IMR-90 (cell line): Measurements from ENCODE around the gene UGT2A2. TPM values are rescaled to one million over a fixed set of nuclear protein-coding genes. Genes with fewer than 3 reads are reported as not detected.

Experiments used
- ATAC-seq: fragments of 200-7000 bp; cut with Tn5 transposase; 2 replicates; pipeline ENCODE4 v1.9.1; 2020; ENCODE audit warnings: low read depth, mild to moderate bottlenecking, moderate library complexity
- BruUV-seq: library from RNA; stranded (reverse); fragments of 400-500 nt; replicated peaks from 2 replicates; lab custom pipeline; 2021; lab: Mats Ljungman, UMichigan
- CTCF ChIA-PET: fragments of 300-600 bp; formaldehyde crosslinking; extraction: SDS; loops from one replicate; lab custom pipeline; 2021; ENCODE audit warnings: antibody characterized with exemption; lab: Yijun Ruan, JAX
- POLR2A ChIA-PET: fragments of 300-600 bp; sonication (Branson Sonifier 250); formaldehyde crosslinking; loops from one replicate; lab custom pipeline; 2022; ENCODE audit warnings: antibody characterized with exemption; ENCODE audit not compliant: unreplicated experiment; lab: Charles Lee
- DNase-seq: peaks from one replicate; pipeline ENCODE4 v3.0.0; 2013
- H2AFZ ChIP-seq: replicated peaks from 2 replicates; pipeline ENCODE3; 2013; ENCODE audit warnings: low read length, mild to moderate bottlenecking; ENCODE audit not compliant: poor library complexity
- H2AK5ac ChIP-seq: 2 replicates; pipeline ENCODE4 v1.6.1; 2013; ENCODE audit warnings: low read depth, low read length, inconsistent platforms
- H2AK9ac ChIP-seq: replicated peaks from 2 replicates; pipeline ENCODE3; 2013; ENCODE audit warnings: mild to moderate bottlenecking, low read depth, low read length, moderate library complexity; ENCODE audit not compliant: poor library complexity
- H2BK120ac ChIP-seq: 2 replicates; pipeline ENCODE4 v1.6.1; 2013; ENCODE audit warnings: low read depth, low read length, inconsistent platforms
- H2BK15ac ChIP-seq: 3 replicates; pipeline ENCODE4 v1.6.1; 2013; ENCODE audit warnings: low read depth, low read length, inconsistent platforms
- H2BK20ac ChIP-seq: 2 replicates; pipeline ENCODE4 v1.6.1; 2013; ENCODE audit warnings: low read depth, mild to moderate bottlenecking, inconsistent platforms, low read length, moderate library complexity
- H2BK5ac ChIP-seq: 2 replicates; pipeline ENCODE4 v1.6.1; 2013; ENCODE audit warnings: mild to moderate bottlenecking, low read depth, low read length, inconsistent platforms; ENCODE audit not compliant: poor library complexity, severe bottlenecking
- H3K14ac ChIP-seq: replicated peaks from 2 replicates; pipeline ENCODE4 v1.6.1; 2013; ENCODE audit warnings: low read depth, low read length, inconsistent platforms
- H3K18ac ChIP-seq: 2 replicates; pipeline ENCODE4 v1.6.1; 2013; ENCODE audit warnings: low read depth, low read length, control low read depth
- H3K23ac ChIP-seq: 2 replicates; pipeline ENCODE4 v1.6.1; 2013; ENCODE audit warnings: low read depth, low read length, inconsistent platforms
- H3K27ac ChIP-seq: 2 replicates; pipeline ENCODE4 v1.5.1; 2013; ENCODE audit warnings: mild to moderate bottlenecking, control low read depth, low read length; ENCODE audit not compliant: insufficient read depth
- H3K27me3 ChIP-seq: 2 replicates; pipeline ENCODE4 v1.6.1; 2013; ENCODE audit warnings: low read length; ENCODE audit not compliant: control insufficient read depth, insufficient read depth
- H3K36me3 ChIP-seq: 2 replicates; pipeline ENCODE4 v1.6.1; 2013; ENCODE audit warnings: low read length, mixed read lengths; ENCODE audit not compliant: control insufficient read depth, insufficient read depth
- H3K4ac ChIP-seq: 2 replicates; pipeline ENCODE4 v1.6.1; 2013; ENCODE audit warnings: low read depth, low read length, inconsistent platforms
- H3K4me1 ChIP-seq: 2 replicates; pipeline ENCODE4 v1.6.1; 2013; ENCODE audit warnings: low read length, mixed read lengths; ENCODE audit not compliant: control insufficient read depth, insufficient read depth
- H3K4me2 ChIP-seq: 2 replicates; pipeline ENCODE4 v1.6.1; 2013; ENCODE audit warnings: low read depth, mild to moderate bottlenecking, control low read depth, low read length, moderate library complexity
- H3K4me3 ChIP-seq: 2 replicates; pipeline ENCODE4 v1.5.1; 2013; ENCODE audit warnings: low read depth, mild to moderate bottlenecking, control low read depth, low read length, moderate library complexity; ENCODE audit not compliant: insufficient read depth
- H3K56ac ChIP-seq: 2 replicates; pipeline ENCODE4 v1.6.1; 2013; ENCODE audit warnings: low read length, inconsistent platforms; ENCODE audit not compliant: insufficient read depth; ENCODE audit errors: extremely low read depth
- H3K79me1 ChIP-seq, 2 experiments: 2 replicates each; pipeline ENCODE4 v1.6.1; 2013; ENCODE audit warnings: low read length in 2 of 2, inconsistent platforms in 1 of 2, low read depth in 1 of 2
- H3K9ac ChIP-seq: 2 replicates; pipeline ENCODE4 v1.6.1; 2013; ENCODE audit warnings: low read depth, low read length, control low read depth
- H3K9me1 ChIP-seq: 2 replicates; pipeline ENCODE4 v1.6.1; 2013; ENCODE audit warnings: low read length, inconsistent platforms; ENCODE audit not compliant: insufficient read depth
- H3K9me3 ChIP-seq: 2 replicates; pipeline ENCODE4 v1.6.1; 2013; ENCODE audit warnings: low read length; ENCODE audit not compliant: control insufficient read depth, insufficient read depth
- H4K20me1 ChIP-seq: 2 replicates; pipeline ENCODE4 v1.6.1; 2013; ENCODE audit warnings: low read length, inconsistent platforms; ENCODE audit not compliant: insufficient read depth
- H4K5ac ChIP-seq: 2 replicates; pipeline ENCODE4 v1.6.1; 2013; ENCODE audit warnings: mild to moderate bottlenecking, low read depth, low read length, control low read depth
- H4K8ac ChIP-seq, 2 experiments: 2 replicates each; pipeline ENCODE4 v1.6.1; 2013; ENCODE audit warnings: low read depth in 2 of 2, low read length in 2 of 2, control low read depth in 1 of 2, inconsistent platforms in 1 of 2
- H4K91ac ChIP-seq: 2 replicates; pipeline ENCODE4 v1.6.1; 2013; ENCODE audit warnings: low read depth, low read length, inconsistent platforms; ENCODE audit not compliant: insufficient read depth
- BHLHE40 ChIP-seq: fragments of 150-350 bp; IDR thresholded peaks from 2 replicates; pipeline ENCODE4 v1.6.1; 2016; ENCODE audit warnings: mild to moderate bottlenecking, low read depth, low read length
- CEBPB ChIP-seq: IDR thresholded peaks from 2 replicates; pipeline ENCODE4 v1.6.1; 2012; ENCODE audit warnings: low read depth, low read length, improper control_type of control experiment
- CTCF ChIP-seq: conservative IDR thresholded peaks from 2 replicates; pipeline ENCODE4 v1.5.1; 2012; ENCODE audit warnings: mild to moderate bottlenecking, low read depth, low read length, improper control_type of control experiment
- FOS ChIP-seq: fragments of 150-350 bp; IDR thresholded peaks from 2 replicates; pipeline ENCODE4 v1.6.1; 2016; ENCODE audit warnings: low read depth, low read length
- MAZ ChIP-seq: IDR thresholded peaks from 2 replicates; pipeline ENCODE4 v1.6.1; 2012; ENCODE audit warnings: low read depth, mild to moderate bottlenecking, low read length, improper control_type of control experiment, moderate library complexity, borderline replicate concordance
- MXI1 ChIP-seq: IDR thresholded peaks from 2 replicates; pipeline ENCODE4 v1.6.1; 2012; ENCODE audit warnings: low read depth, mild to moderate bottlenecking, low read length, moderate library complexity, borderline replicate concordance
- NFE2L2 ChIP-seq: fragments of 150-350 bp; IDR thresholded peaks from 2 replicates; pipeline ENCODE4 v1.6.1; 2016; ENCODE audit warnings: low read depth, mild to moderate bottlenecking, low read length
- RAD21 ChIP-seq: IDR thresholded peaks from 2 replicates; pipeline ENCODE4 v1.6.1; 2012; ENCODE audit warnings: low read length, improper control_type of control experiment
- RCOR1 ChIP-seq: IDR thresholded peaks from 2 replicates; pipeline ENCODE4 v1.6.1; 2012; ENCODE audit warnings: mild to moderate bottlenecking, low read length, improper control_type of control experiment; ENCODE audit not compliant: insufficient replicate concordance
- RFX5 ChIP-seq: IDR thresholded peaks from 2 replicates; pipeline ENCODE4 v1.8.0; 2012; ENCODE audit warnings: low read depth, mild to moderate bottlenecking, low read length, moderate library complexity
- SMC3 ChIP-seq: fragments of 150-350 bp; IDR thresholded peaks from 2 replicates; pipeline ENCODE4 v1.6.1; 2016; ENCODE audit warnings: low read depth, mild to moderate bottlenecking, antibody characterized with exemption, low read length, moderate library complexity
- USF2 ChIP-seq: fragments of 150-350 bp; IDR thresholded peaks from 2 replicates; pipeline ENCODE4 v1.6.1; 2017; ENCODE audit warnings: mild to moderate bottlenecking, antibody characterized with exemption, low read length, low read depth
- WGBS, 2 experiments: methylation state at CpG; one replicate each; pipeline versions ENCODE4 v1.1.5 to v1.1.7; 2013; ENCODE audit warnings: missing lambda C conversion rate in 2 of 2; ENCODE audit not compliant: insufficient read length in 1 of 2; ENCODE audit errors: extremely low coverage in 2 of 2; 5-methylcytosine and 5-hydroxymethylcytosine counted together
- dilution Hi-C: fragments of 300-500 bp; cut with HindIII; formaldehyde crosslinking; loops from one replicate; pipeline ENCODE4 v1.14.3; 2018; ENCODE audit warnings: low sequenced_read_pairs; ENCODE audit not compliant: unreplicated experiment
- in situ Hi-C: fragments of 300-500 bp; cut with MboI; formaldehyde crosslinking; loops from 3 replicates; pipeline ENCODE4 v1.14.3; 2019; ENCODE audit warnings: low sequenced_read_pairs, inconsistent platforms, mixed read lengths
- intact Hi-C: fragments of 100-400 bp; cut with micrococcal nuclease; formaldehyde crosslinking; loops from 2 replicates; pipeline ENCODE4 v1.10.0; 2022
- polyA plus RNA-seq, 3 experiments: library from polyadenylated mRNA; depleted of rRNA; stranded (reverse); fragments of >200 nt; gene quantifications; 2 replicates each; pipeline ENCODE4 v1.2.3, GENCODE V29; 2012; ENCODE audit warnings: low replicate concordance in 1 of 3
- total RNA-seq: library from RNA; depleted of rRNA; stranded (reverse); fragments of >200 nt; gene quantifications from 2 replicates; pipeline ENCODE4 v1.2.3, GENCODE V29; 2012
- TF ChIP-seq, protein P1 (sequence below): fragments of 150-350 bp; IDR thresholded peaks from 2 replicates; pipeline ENCODE4 v1.6.1; 2016; ENCODE audit warnings: low read depth, mild to moderate bottlenecking, low read length, moderate library complexity, borderline replicate concordance

UGT2A2 gene
- total and polyA plus RNA-seq, 2 of the 4 experiments (the other 2 are of a cell fraction), result not detected

GRCh38 chr4:69642961-69643360 is 3.5 kb upstream of the UGT2A2 start:
- H3K56ac ChIP-seq, result no peak overlapping the region
- no peak overlapping the region for H3K23ac ChIP-seq
- in situ Hi-C loops (no loop called here), intact Hi-C loops (no loop called here), dilution Hi-C loops (no loop called here)
- no peak overlapping the region for H3K14ac ChIP-seq
- H3K9ac ChIP-seq, result no peak overlapping the region
- no peak overlapping the region for H4K5ac ChIP-seq
- H2BK20ac ChIP-seq, result no peak overlapping the region
- no peak overlapping the region for H3K18ac ChIP-seq
- no peak overlapping the region for H2BK120ac ChIP-seq
- ChIA-PET POLR2A (no interaction called here), CTCF (no interaction called here)
- H2AK9ac ChIP-seq, result no peak overlapping the region
- H3K27ac ChIP-seq, result no peak overlapping the region
- no peak overlapping the region for H3K4ac ChIP-seq
- H3K79me1 ChIP-seq, result no peaks in the 10 kb centered on the region
- H3K9me3 ChIP-seq, result no peaks in the 10 kb centered on the region
- H3K9me1 ChIP-seq, result no peaks in the 10 kb centered on the region
- TF ChIP-seq RAD21 (no peak), RFX5 (no peak), NFE2L2 (no peak), CEBPB (no peak), USF2 (no peak), RCOR1 (no peak), SMC3 (no peak), FOS (no peak), CTCF (no peak), BHLHE40 (no peak), MAZ (no peak), MXI1 (no peak)
- TF ChIP-seq, protein P1, sequence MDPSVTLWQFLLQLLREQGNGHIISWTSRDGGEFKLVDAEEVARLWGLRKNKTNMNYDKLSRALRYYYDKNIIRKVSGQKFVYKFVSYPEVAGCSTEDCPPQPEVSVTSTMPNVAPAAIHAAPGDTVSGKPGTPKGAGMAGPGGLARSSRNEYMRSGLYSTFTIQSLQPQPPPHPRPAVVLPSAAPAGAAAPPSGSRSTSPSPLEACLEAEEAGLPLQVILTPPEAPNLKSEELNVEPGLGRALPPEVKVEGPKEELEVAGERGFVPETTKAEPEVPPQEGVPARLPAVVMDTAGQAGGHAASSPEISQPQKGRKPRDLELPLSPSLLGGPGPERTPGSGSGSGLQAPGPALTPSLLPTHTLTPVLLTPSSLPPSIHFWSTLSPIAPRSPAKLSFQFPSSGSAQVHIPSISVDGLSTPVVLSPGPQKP, result no peak
- no peak overlapping the region for H2AFZ ChIP-seq
- H2AK5ac ChIP-seq, result no peak overlapping the region
- H4K91ac ChIP-seq, result no peak overlapping the region
- H3K4me2 ChIP-seq, result no peak overlapping the region
- no peaks in the 10 kb centered on the region for H3K36me3 ChIP-seq
- no peak overlapping the region for H2BK15ac ChIP-seq
- BruUV-seq, result no TSS peak
- H3K27me3 ChIP-seq, result no peaks in the 10 kb centered on the region
- no peaks in the 10 kb centered on the region for H3K4me1 ChIP-seq
- no peak overlapping the region for H3K4me3 ChIP-seq
- no peak for DNase-seq
- H4K8ac ChIP-seq, result no peak overlapping the region
- WGBS, 2 experiments, result no CpG with 5 or more reads among the region's 2 CpGs
- H2BK5ac ChIP-seq, result no peak overlapping the region
- no peaks in the 10 kb centered on the region for H4K20me1 ChIP-seq
- no peak for ATAC-seq
